K562 (cell line): ENCODE data around the gene TRIM14. TPM values are rescaled to one million over a fixed set of nuclear protein-coding genes. Genes with fewer than 3 reads are reported as not detected.

Source experiments
- ATAC-seq: fragments of 200-7000 bp; cut with Tn5 transposase; 3 replicates; pipeline ENCODE4 v1.9.1; 2020; ENCODE audit warnings: moderate library complexity
- BruUV-seq: library from RNA; stranded (reverse); fragments of 400-500 nt; replicated peaks from 2 replicates; lab custom pipeline; 2021; lab: Mats Ljungman, UMichigan
- CTCF ChIA-PET: fragments of 300-600 bp; formaldehyde crosslinking; extraction: SDS; loops from one replicate; lab custom pipeline; 2021; ENCODE audit warnings: low intra/inter-chr PET ratio; lab: Yijun Ruan, JAX
- POLR2A ChIA-PET: fragments of 300-600, 350-650 bp; sonication (Branson Sonifier 250); formaldehyde crosslinking; extraction: SDS; loops from one replicate; lab custom pipeline; 2021; ENCODE audit warnings: antibody characterized with exemption, inconsistent platforms; lab: Yijun Ruan, JAX
- DNase-seq, 4 experiments: peaks; one replicate each; pipeline versions ENCODE4 v3.0.0 to v3.0.0-alpha.2; 2011 to 2018; ENCODE audit warnings: low spot score in 3 of 4, mixed read lengths in 3 of 4; ENCODE audit errors: extremely low read depth in 1 of 4
- FAIRE-seq: peaks from 2 replicates; lab custom pipeline; 2011; peaks lifted over from hg19 to GRCh38; lab: Jason Lieb, UNC
- H2AFZ ChIP-seq: 2 replicates; pipeline ENCODE4 v1.6.0; 2011; ENCODE audit warnings: low read depth, low read length, control low read depth, inconsistent platforms
- H3K27ac ChIP-seq: fragments of 200-600 bp; 3 replicates; pipeline ENCODE4 v1.8.0; 2011; ENCODE audit warnings: low read depth, mild to moderate bottlenecking, control low read depth, inconsistent platforms, low read length, moderate library complexity, mixed read lengths; ENCODE audit errors: extremely low read depth
- H3K27me3 ChIP-seq, 2 experiments: fragments of 300-600 bp in 1 of 2; 2 replicates in 1 of 2; 3 replicates in 1 of 2; pipeline versions ENCODE4 v1.6.0 to v1.8.0; 2011; ENCODE audit warnings: inconsistent platforms in 2 of 2, low read length in 2 of 2, mild to moderate bottlenecking in 1 of 2, mixed read lengths in 1 of 2, moderate library complexity in 1 of 2; ENCODE audit not compliant: control insufficient read depth in 2 of 2, insufficient read depth in 2 of 2
- H3K36me3 ChIP-seq: fragments of 300-600 bp; 3 replicates; pipeline ENCODE4 v1.8.0; 2011; ENCODE audit warnings: mild to moderate bottlenecking, low read length, inconsistent platforms; ENCODE audit not compliant: control insufficient read depth, insufficient read depth
- H3K4me1 ChIP-seq, 2 experiments: fragments of 200-600 bp in 1 of 2; replicated peaks in 1 of 2; 2 replicates in 1 of 2; 3 replicates in 1 of 2; pipeline versions ENCODE4 v1.5.1 to v1.8.0; 2011; ENCODE audit warnings: inconsistent platforms in 2 of 2, low read length in 2 of 2, mild to moderate bottlenecking in 1 of 2, mixed read lengths in 1 of 2, moderate library complexity in 1 of 2; ENCODE audit not compliant: control insufficient read depth in 2 of 2, insufficient read depth in 2 of 2
- H3K4me2 ChIP-seq: 2 replicates; pipeline ENCODE4 v1.6.1; 2011; ENCODE audit warnings: low read length, control low read depth, inconsistent platforms, mixed read lengths; ENCODE audit not compliant: insufficient read depth
- H3K4me3 ChIP-seq: fragments of 200-600 bp; sonication (generic), shearing (Covaris generic); 2 replicates; pipeline ENCODE4 v1.5.1; 2016; ENCODE audit warnings: control low read depth, inconsistent platforms
- H3K79me2 ChIP-seq: fragments of 200-600 bp; 3 replicates; pipeline ENCODE4 v1.8.0; 2011; ENCODE audit warnings: low read length, inconsistent platforms; ENCODE audit not compliant: control insufficient read depth, insufficient read depth
- H3K9ac ChIP-seq, 2 experiments: 2 replicates each; pipeline versions ENCODE4 v1.6.0 to v1.6.1; 2011; ENCODE audit warnings: low read depth in 2 of 2, low read length in 2 of 2, control low read depth in 1 of 2, inconsistent platforms in 1 of 2, mild to moderate bottlenecking in 1 of 2, mixed read lengths in 1 of 2; ENCODE audit not compliant: insufficient read depth in 1 of 2
- H3K9me1 ChIP-seq: one replicate; pipeline ENCODE4 v1.6.0; 2011; ENCODE audit warnings: inconsistent platforms, mild to moderate bottlenecking, low read length, moderate library complexity; ENCODE audit not compliant: control insufficient read depth, insufficient read depth
- H3K9me3 ChIP-seq: replicated peaks from 2 replicates; pipeline ENCODE4 v1.5.1; 2011; ENCODE audit warnings: low read depth, low read length, inconsistent platforms; ENCODE audit not compliant: control insufficient read depth, insufficient read depth
- H4K20me1 ChIP-seq: replicated peaks from 2 replicates; pipeline ENCODE4 v1.6.1; 2011; ENCODE audit warnings: low read length, inconsistent platforms, mixed read lengths; ENCODE audit not compliant: control insufficient read depth, insufficient read depth
- ATF3 ChIP-seq, 2 experiments: fragments of 450-650 bp in 1 of 2; sonication (generic) in 1 of 2; formaldehyde crosslinking in 1 of 2; IDR thresholded peaks in 1 of 2; conservative IDR thresholded peaks in 1 of 2; 2 replicates each; pipeline versions ENCODE4 v1.6.1 to v1.8.1; 2016 to 2023; ENCODE audit warnings: mild to moderate bottlenecking in 2 of 2, moderate library complexity in 2 of 2, inconsistent platforms in 1 of 2, missing genetic modification reagents in 1 of 2
- ZFX ChIP-seq: sonication (generic); formaldehyde crosslinking; IDR thresholded peaks from 2 replicates; pipeline ENCODE4 v1.8.0; 2022; ENCODE audit warnings: mild to moderate bottlenecking, missing genetic modification reagents, moderate library complexity
- WGBS: fragments of 100-300 bp; shearing (Covaris generic); methylation state at CpG from one replicate; pipeline ENCODE4 v1.1.6; 2016; ENCODE audit warnings: low coverage, mixed read lengths; ENCODE audit not compliant: insufficient coverage; ENCODE audit errors: missing lambda C conversion rate; 5-methylcytosine and 5-hydroxymethylcytosine counted together
- in situ Hi-C: fragments of 300-500 bp; cut with MboI; formaldehyde crosslinking; loops from 4 replicates; pipeline ENCODE4 v1.15.0; 2018; ENCODE audit warnings: inconsistent platforms, mixed read lengths
- intact Hi-C: fragments of 100-400 bp; cut with micrococcal nuclease; formaldehyde crosslinking; loops from 2 replicates; pipeline ENCODE4 v1.14.2; 2022
- polyA plus RNA-seq, 8 experiments: library from polyadenylated mRNA; depleted of rRNA in 4 of 8; stranded (reverse) in 5 of 8; unstranded in 3 of 8; fragments of >200 nt; fragmentation: Nextera tagmentation in 2 of 8; fragmentation: Illumina TruSeq in 1 of 8; extraction: Ambion mirVana in 2 of 8; extraction: Trizol in 1 of 8; gene quantifications; 2 replicates each; pipeline versions ENCODE4 v1.2.1 to v1.2.3, GENCODE V29; 2011 to 2014; ENCODE audit warnings: inconsistent platforms in 1 of 8, missing spikeins in 1 of 8
- total RNA-seq, 7 experiments: library from RNA; depleted of rRNA in 6 of 7; stranded (reverse); fragments of >200 nt in 6 of 7; fragmentation: Illumina TruSeq in 2 of 7; extraction: Trizol in 2 of 7; gene quantifications; 2 replicates each; pipeline versions ENCODE4 v1.2.1 to v1.2.3, GENCODE V29; 2011 to 2021; ENCODE audit warnings: low replicate concordance in 1 of 7

Gene TRIM14
- total and polyA plus RNA-seq, 9 of the 15 experiments (the other 6 are each of a cell fraction or from before 2014, with no cell fraction given), result 7.6 to 41.0 (median 17.9) TPM

- Histone ChIP-seq H3K36me3 (peaks cover 76% of the 10 kb centered on the region), H2AFZ (no peak overlapping the region), H3K27me3 (no peaks in the 10 kb centered on the region), H3K4me2 (no peak overlapping the region), H3K4me1 (peaks cover 3 to 8% of the 10 kb centered on the region in 2 experiments; a peak in 3 of 5 replicates), H3K4me3 (no peak overlapping the region), H4K20me1 (no peaks in the 10 kb centered on the region), H3K9me1 (no peaks in the 10 kb centered on the region), H3K27ac (no peak overlapping the region), H3K79me2 (peaks cover 52% of the 10 kb centered on the region), H3K9ac (no peak overlapping the region), H3K9me3 (no peaks in the 10 kb centered on the region)
- BruUV-seq, result no TSS peak
- TF ChIP-seq ZFX (CRISPR knock-in tag) (no peak), ATF3 (IDR thresholded peaks at IDR 0.05) (peak; percentile 53), ATF3 (CRISPR knock-in tag; conservative IDR thresholded peaks at IDR 0.05) (no peak)
- ChIA-PET POLR2A (interaction anchor here (1.0 kb wide), 1 partner anchor 9 kb away, joined by 3 read pairs; no protein-coding TSS in a partner anchor), CTCF (no interaction called here)
- no peak for DNase-seq
- intact Hi-C loops, result no loop called here
- in situ Hi-C loops, result no loop called here
- WGBS, result 91% methylated on average over 3 of the region's 3 CpGs
- no peak for FAIRE-seq
- no peak for ATAC-seq
Observed at GRCh38 chr9:98066235-98066634, 52.8 kb downstream of the TRIM14 start.
